Activated CD4-positive, alpha-beta memory T cell treated with anti-CD3 and anti-CD28 coated beads, Interleukin-2, amount 10 ng/mL, durations not matched to agents 7 days and 5 days (primary cell): ENCODE measurements around the gene RGMA. TPM values are rescaled to one million over a fixed set of nuclear protein-coding genes. Genes with fewer than 3 reads are reported as not detected.
A peak's percentile ranks its signal among the peaks of the same experiment; 100 is the strongest.
"Not testable (repeated sequence)": the region's sequence is repeated elsewhere in the genome, so short reads cannot be mapped to it uniquely, and the experiment has no call there.

Experiments
- CTCF ChIA-PET: fragments of 350-600 bp; sonication (Branson Sonifier 250); formaldehyde crosslinking; loops from one replicate; lab custom pipeline; 2021; ENCODE audit warnings: antibody characterized with exemption, inconsistent platforms; lab: Charles Lee
- POLR2A ChIA-PET: fragments of 350-600 bp; sonication (Branson Sonifier 250); formaldehyde crosslinking; loops from one replicate; lab custom pipeline; 2021; ENCODE audit warnings: antibody characterized with exemption; lab: Charles Lee
- DNase-seq: peaks from one replicate; pipeline ENCODE4 v3.0.0-alpha.2; 2020
- H3K27ac Mint-ChIP-seq: one replicate; pipeline ENCODE4 v1.8.0; 2021; ENCODE audit warnings: mild to moderate bottlenecking, mixed read lengths
- H3K27me3 Mint-ChIP-seq: one replicate; pipeline ENCODE4 v1.8.0; 2021; ENCODE audit warnings: mixed read lengths
- H3K36me3 Mint-ChIP-seq: one replicate; pipeline ENCODE4 v1.8.0; 2021; ENCODE audit warnings: low read depth, mixed read lengths
- H3K4me1 Mint-ChIP-seq: one replicate; pipeline ENCODE4 v1.8.0; 2021; ENCODE audit warnings: mixed read lengths
- H3K4me3 Mint-ChIP-seq: one replicate; pipeline ENCODE4 v1.8.0; 2021; ENCODE audit warnings: mild to moderate bottlenecking, mixed read lengths
- H3K9me3 Mint-ChIP-seq: one replicate; pipeline ENCODE4 v1.8.0; 2021; ENCODE audit warnings: mixed read lengths
- total RNA-seq, 2 experiments: library from RNA; stranded (reverse); gene quantifications; one replicate each; pipeline ENCODE4 v1.2.3, GENCODE V29; 2021

Gene RGMA
- total RNA-seq, 2 experiments from 2014 or later, result 0.18 to 0.23 TPM

DNA sequence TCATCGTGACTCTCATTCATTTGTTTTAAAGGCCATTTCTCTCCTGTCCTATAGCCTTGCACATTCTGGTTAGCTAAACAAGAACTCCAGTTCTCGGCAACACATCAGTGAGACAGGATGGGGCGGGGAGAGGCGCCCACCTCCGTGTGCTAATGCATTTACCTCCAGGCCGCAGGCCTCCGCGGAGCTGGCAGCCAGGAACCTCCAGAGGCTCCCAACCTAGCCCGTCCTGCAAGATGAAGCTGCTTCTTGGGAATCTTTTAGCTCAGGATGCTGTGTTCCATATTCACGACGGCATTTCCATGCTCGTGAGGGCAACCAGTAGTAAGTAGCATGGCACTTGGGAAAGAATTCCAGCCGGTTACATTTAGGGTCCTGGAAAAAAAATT, 47.9 kb downstream of the RGMA start:
- POLR2A ChIA-PET, result no interaction called here
- H3K9me3 Mint-ChIP-seq, result peaks cover 2% of the 10 kb centered on the region
- H3K27me3 Mint-ChIP-seq, result peaks cover 2% of the 10 kb centered on the region
- DNase-seq, result no peak
- H3K4me3 Mint-ChIP-seq, result no peak overlapping the region
- H3K4me1 Mint-ChIP-seq, result no peaks in the 10 kb centered on the region
- no peaks in the 10 kb centered on the region for H3K36me3 Mint-ChIP-seq
- CTCF ChIA-PET, result interaction anchor here (1.3 to 1.5 kb wide), 2 partner anchors 11 to 15 kb away, joined by 4 to 7 read pairs; no protein-coding TSS in a partner anchor
- no peak overlapping the region for H3K27ac Mint-ChIP-seq

DNA sequence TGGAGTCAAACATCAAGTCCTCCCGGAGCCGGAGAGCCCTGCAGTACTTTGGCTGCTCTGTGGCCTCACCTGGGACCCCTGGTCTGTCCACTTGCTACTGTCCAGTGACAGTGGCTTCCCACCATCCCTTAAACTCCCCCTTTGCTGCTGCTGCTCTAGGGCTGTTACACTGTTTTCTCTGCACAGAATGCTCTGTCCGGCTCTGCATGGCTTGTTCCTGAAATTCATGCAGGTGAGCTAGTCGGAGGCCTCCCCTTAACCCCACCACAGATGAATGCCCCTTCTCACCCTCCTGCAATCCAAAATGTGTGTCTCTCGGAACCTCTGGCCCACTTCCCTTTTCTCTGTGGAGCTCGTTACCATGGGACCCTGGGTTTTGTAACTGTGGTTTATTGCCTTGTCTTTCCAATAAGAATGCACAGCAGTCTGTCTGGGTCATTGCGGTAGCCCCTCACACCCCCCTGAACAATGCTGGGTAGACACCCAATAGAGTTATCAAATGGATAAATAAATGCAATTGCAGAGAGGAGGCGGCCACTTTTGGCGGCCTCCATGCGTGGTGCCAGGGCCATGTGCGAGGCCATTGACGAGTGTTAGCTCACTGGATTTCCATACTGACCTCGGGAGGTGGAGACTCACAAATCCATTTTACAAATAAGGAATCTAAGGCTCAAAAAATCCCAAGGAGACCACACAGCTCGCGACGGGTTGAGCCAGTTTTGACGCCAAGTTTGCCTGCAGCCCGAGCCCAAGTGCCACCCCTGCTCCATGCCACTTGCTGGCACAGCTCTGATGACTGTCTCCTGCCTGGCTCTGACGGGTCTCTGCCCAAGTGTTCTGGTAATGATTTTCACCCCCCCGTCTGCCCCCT, 48.5 kb downstream of the RGMA start:
- peaks cover 5% of the 10 kb centered on the region for H3K4me1 Mint-ChIP-seq
- ChIA-PET POLR2A (no interaction called here), CTCF (interaction anchor here (1.3 to 1.5 kb wide), 2 partner anchors 10 to 15 kb away, joined by 4 to 7 read pairs; no protein-coding TSS in a partner anchor)
- H3K27ac Mint-ChIP-seq, result no peak overlapping the region
- H3K27me3 Mint-ChIP-seq, result peaks cover 2% of the 10 kb centered on the region
- H3K9me3 Mint-ChIP-seq, result no peaks in the 10 kb centered on the region
- no peak overlapping the region for H3K4me3 Mint-ChIP-seq
- no peaks in the 10 kb centered on the region for H3K36me3 Mint-ChIP-seq
- DNase-seq, result no peak

DNA sequence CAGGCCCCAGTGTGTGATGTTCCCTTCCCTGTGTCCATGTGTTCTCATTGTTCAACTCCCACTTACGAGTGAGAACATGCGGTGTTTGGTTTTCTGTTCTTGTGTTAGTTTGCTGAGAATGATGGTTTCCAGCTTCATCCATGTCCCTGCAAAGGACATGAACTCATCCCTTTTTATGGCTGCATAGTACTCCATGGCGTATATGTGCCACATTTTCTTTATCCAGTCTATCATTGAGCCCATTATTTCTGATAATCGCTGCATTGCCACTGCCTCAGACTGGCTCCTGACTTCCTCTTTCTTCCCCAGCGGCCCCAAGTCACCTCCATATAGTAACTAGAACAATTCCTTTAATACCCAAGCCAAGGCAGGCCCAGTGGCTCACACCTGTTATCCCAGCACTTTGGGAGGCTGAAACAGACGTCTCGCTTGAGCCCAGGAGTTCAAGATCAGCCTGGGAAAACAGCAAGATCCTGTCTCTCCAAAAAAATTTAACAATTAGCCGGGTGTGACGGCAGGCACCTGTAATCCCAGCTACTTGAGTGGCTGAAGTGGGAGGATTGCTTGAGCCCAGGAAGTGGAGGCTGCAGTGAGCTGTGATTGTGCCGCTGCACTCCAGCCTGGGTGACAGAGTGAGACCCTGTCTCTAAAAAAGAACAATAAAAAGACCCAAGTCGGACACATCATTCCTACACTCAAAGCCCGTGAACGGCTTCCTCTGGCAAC, 49.3 kb downstream of the RGMA start:
- H3K4me1 Mint-ChIP-seq, DNase-seq, H3K27ac Mint-ChIP-seq, H3K36me3 Mint-ChIP-seq, POLR2A ChIA-PET, H3K27me3 Mint-ChIP-seq, H3K9me3 Mint-ChIP-seq, H3K4me3 Mint-ChIP-seq: not testable (repeated sequence)
- CTCF ChIA-PET, result interaction anchor here (1.2 to 1.5 kb wide), 3 partner anchors 9 to 14 kb away, joined by 3 to 7 read pairs (median 4); no protein-coding TSS in a partner anchor

DNA sequence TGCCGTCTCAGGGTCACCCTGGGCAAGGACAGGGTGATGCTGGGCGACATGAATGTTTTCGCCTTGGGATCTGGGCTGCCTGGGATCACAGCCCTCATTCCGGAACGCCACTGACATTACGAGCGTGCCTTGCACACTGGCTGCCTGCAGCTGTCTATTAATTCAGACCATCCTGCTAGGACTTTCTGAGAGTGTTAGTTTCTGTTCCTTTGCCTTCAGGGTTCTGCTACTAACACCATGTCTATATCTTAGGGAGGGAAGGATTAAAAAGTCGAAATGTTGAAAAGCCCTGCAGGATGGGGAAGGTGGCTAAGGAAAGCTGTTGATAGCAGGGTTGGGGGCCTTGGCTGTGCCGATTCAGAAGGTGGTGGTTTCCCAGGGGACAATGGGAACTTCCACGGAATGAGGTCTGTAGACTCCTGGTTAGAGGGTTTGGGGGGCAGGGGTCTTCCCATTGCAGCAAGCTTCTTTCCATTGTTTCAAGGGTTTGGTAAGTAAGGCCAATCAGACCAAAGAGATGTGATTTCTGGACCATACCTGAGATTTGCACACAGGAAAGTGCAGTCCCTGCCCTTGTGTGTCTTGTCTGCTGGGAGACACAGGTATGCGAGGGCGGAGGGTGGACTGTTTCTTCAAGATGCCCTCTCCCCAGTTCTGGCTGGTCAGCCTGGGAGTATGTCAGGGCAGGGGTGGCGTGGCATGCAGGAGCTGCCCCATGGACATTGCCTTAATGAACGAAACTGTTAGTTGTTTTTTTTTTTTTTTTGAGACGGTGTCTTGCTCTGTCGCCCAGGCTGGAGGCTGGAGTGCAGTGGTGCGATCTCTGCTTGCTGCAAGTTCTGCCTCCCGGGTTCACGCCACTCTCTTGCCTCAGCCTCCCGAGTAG, 50.9 kb downstream of the RGMA start:
- H3K36me3 Mint-ChIP-seq, result no peaks in the 10 kb centered on the region
- POLR2A ChIA-PET, result no interaction called here

DNA sequence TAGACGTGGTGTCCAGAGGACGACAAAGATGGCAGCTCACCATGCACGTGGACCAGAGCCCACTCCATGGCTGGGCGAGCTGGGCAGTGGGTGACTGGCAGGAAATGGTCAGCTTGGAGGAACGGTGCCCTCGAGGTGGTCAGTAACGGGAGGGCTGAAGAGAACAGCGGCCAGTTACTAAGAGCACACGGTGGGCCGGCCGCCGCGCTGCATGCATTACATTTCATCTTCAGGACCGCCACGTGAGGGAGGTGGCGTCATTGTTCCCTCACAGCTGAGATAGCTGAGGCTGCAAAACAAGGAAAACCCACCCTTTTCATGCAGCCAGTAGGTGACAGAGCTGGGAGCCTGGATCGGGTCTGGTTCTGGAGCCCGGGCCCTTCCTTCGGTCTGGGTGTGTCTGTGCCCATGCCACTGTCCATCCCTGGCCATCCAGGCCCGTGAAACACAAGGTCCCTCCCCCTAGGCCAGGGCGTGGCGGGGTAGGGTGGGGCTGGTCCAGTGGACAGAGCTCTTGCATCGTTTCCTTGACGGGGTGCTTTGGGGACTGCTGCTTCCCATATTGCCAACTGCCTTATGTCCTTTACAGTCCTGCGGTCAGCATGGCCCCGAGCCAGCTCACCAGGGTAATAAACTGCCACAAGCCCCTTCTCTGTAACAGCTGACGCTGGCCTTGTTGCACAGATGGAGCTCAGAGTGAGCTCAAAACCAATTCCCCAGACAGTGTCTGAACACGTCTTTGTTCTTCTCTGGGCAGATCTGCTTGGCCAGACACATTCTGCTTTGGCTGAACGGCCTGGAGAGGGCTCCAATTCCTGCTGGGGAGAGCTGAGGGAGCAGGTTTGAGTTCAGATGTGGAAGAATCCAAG, 51.8 kb downstream of the RGMA start:
- no peak for DNase-seq
- Mint-ChIP-seq H3K4me1 (peaks cover 5% of the 10 kb centered on the region), H3K9me3 (no peaks in the 10 kb centered on the region), H3K27ac (no peak overlapping the region), H3K36me3 (no peaks in the 10 kb centered on the region), H3K27me3 (peaks cover 2% of the 10 kb centered on the region), H3K4me3 (no peak overlapping the region)
- ChIA-PET CTCF (interaction anchor here (0.6 to 3.3 kb wide), 5 partner anchors 9 to 1343 kb away, joined by 3 to 15 read pairs (median 5); no protein-coding TSS in a partner anchor), POLR2A (no interaction called here)

More for the DNA sequence above, 50.9 kb downstream of the RGMA start:
- Mint-ChIP-seq H3K27me3 (peaks cover 2% of the 10 kb centered on the region), H3K4me1 (peaks cover 5% of the 10 kb centered on the region), H3K27ac (no peak overlapping the region), H3K9me3 (no peaks in the 10 kb centered on the region), H3K4me3 (no peak overlapping the region)
- CTCF ChIA-PET, result interaction anchor here (1.2 to 1.7 kb wide), 3 partner anchors 8 to 1082 kb away, joined by 3 to 5 read pairs (median 3); no protein-coding TSS in a partner anchor
- no peak for DNase-seq

DNA sequence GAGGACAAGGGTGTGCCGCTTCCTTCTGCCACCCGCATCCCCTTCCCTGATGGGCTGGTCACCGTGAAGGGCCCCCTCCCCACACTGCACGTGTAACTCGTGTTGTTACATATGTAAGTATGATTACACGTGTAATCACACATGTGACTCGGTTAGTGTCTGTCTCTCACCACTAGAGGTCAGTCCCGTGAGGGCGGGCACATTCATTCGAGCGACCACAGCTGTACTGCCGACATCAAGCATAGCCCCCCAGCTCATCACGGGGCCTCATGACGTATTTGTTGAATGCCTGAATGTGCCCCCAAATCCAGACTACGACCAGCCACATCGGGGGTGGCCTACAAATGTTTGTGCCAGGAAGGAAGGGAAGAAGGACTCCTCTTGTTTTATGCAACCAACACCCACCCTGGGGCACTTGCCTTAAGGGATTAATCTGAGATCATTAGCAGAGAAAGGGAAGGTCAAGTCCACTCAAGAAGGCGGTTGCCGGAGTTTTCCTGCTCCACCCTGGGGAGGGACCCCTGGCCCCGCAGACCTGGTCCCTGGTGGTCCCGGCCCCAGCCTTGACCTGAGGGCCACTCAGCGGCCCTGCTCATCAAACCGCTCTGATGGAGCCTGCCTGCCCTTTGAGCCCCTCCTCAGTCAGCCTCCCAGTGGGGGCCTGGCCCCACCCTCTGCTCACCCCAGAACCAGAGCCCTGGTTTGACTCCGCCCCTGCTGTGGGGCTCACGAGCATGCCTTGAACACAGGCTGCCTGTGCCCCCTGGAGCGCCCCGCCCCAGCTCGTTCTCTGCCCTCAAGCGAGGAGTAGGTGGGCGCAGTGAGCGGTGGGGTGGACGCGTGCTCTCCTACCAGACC, 52.8 kb downstream of the RGMA start:
- Mint-ChIP-seq H3K4me3 (no peak overlapping the region), H3K9me3 (no peaks in the 10 kb centered on the region), H3K27me3 (peaks cover 2% of the 10 kb centered on the region), H3K36me3 (no peaks in the 10 kb centered on the region), H3K4me1 (peaks cover 5% of the 10 kb centered on the region), H3K27ac (no peak overlapping the region)
- DNase-seq, result peak; percentile 44
- ChIA-PET POLR2A (interaction anchor here (1.2 kb wide), 1 partner anchor 11 kb away, joined by 3 read pairs; no protein-coding TSS in a partner anchor), CTCF (interaction anchor here (0.6 to 3.3 kb wide), 11 partner anchors 8 to 1084 kb away, joined by 3 to 15 read pairs (median 4); no protein-coding TSS in a partner anchor)

DNA sequence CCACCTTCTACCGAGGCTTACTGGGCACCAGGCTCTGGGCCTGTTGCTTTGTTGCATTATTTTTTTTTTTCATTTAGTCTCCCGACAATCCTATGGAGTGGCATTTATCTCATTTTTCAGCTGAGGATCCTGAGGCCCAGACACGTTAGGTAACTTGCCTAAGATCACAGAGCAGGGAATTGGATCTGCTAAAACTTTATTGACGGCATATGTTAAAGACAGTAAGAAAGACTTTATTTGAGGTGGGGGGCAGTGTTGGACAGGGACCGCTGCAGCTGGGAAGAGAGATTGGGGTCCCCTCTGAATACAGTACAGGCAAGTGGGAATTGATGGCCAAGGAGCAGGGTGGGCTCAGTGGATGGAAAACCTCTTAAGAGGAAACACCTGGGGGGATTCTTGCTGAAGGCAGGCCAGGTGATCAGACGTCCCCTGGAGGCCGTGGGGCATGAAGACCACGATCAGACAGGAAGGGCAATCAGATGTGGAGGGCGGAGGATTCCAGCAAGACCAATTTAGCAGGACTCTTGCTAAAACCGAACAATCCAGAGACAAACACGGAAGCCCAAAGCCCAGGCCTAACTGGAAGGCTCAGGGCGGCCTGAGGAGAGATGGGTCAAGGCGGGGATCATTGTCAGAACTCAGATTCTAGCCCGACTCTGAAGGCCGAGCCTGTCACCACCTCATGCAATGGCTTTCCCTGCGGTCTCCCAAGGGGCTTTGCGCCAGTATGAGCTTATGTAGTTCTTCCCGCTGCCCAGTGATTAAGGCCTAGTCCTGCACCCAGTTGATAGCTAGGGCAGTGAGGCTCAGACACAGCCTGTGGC, 53.7 kb downstream of the RGMA start:
- H3K4me3 Mint-ChIP-seq, result no peak overlapping the region
- ChIA-PET POLR2A (interaction anchor here (1.2 kb wide), 1 partner anchor 10 kb away, joined by 3 read pairs; no protein-coding TSS in a partner anchor), CTCF (interaction anchor here (0.6 to 3.3 kb wide), 9 partner anchors 10 to 1084 kb away, joined by 3 to 15 read pairs (median 4); no protein-coding TSS in a partner anchor)
- H3K27ac Mint-ChIP-seq, result no peak overlapping the region
- DNase-seq, result no peak
- peaks cover under 1% of the 10 kb centered on the region for H3K27me3 Mint-ChIP-seq
- H3K4me1 Mint-ChIP-seq, result peaks cover 9% of the 10 kb centered on the region
- H3K36me3 Mint-ChIP-seq, result no peaks in the 10 kb centered on the region
- no peaks in the 10 kb centered on the region for H3K9me3 Mint-ChIP-seq

DNA sequence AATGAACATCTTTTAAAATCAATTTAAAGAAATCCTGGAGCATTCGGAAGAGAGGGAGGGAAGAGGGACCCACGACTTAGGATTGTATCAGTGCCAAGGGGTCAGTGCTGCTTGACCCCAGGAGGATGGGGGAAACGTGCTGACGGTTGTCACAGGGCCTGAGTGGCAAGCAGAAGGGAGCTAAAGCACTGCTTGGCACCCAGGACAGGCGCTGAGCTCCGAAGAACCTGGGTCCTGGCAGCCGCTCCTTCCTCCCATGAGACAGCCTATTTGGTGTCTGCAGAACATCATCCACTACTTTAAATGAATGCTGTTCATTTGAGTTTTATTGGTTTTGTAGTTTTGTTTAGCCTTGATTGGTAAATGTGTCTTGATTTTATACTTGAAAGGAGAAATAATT, 54.5 kb downstream of the RGMA start:
- H3K4me1 Mint-ChIP-seq, result peaks cover 11% of the 10 kb centered on the region
- ChIA-PET POLR2A (no interaction called here), CTCF (interaction anchor here (2.7 to 3.3 kb wide), 2 partner anchors 238 to 1085 kb away, joined by 12 to 15 read pairs; no protein-coding TSS in a partner anchor)
- H3K27ac Mint-ChIP-seq, result no peak overlapping the region
- H3K9me3 Mint-ChIP-seq, result no peaks in the 10 kb centered on the region
- H3K36me3 Mint-ChIP-seq, result no peaks in the 10 kb centered on the region
- H3K4me3 Mint-ChIP-seq, result no peak overlapping the region
- DNase-seq, result no peak
- no peaks in the 10 kb centered on the region for H3K27me3 Mint-ChIP-seq

DNA sequence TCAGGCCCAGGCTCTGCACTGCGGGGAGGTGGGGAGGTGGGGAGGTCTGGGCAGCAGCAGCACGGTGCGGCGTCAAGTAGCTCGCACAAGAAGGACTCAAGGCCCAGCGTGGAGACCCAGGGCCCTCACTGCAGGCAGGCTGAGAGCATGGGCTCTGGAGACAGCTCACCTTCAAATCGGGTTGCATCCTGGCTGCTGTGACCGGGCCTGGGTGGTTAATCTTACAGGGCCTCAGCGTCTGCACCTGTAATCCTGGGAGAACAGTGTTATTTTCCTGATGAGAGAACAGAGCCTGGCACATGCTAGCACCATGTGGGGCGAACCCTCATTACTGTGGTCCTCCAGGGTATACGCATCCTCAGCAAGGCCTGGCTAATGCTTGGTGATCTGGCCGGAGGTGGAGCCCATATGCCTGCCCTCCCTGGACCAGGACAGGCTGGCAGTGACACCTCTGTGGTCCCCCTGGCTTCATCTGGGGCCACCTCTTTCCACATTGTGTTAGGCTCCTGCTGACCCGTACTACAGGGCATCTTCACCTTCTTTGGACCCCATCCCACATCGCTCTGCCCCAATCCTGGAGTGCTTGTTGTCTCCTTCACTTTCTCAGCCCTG, 55.5 kb downstream of the RGMA start:
- POLR2A ChIA-PET, result no interaction called here
- Mint-ChIP-seq H3K4me1 (peaks cover 13% of the 10 kb centered on the region), H3K27ac (no peak overlapping the region), H3K4me3 (no peak overlapping the region), H3K36me3 (no peaks in the 10 kb centered on the region), H3K9me3 (no peaks in the 10 kb centered on the region), H3K27me3 (no peaks in the 10 kb centered on the region)
- no peak for DNase-seq
- CTCF ChIA-PET, result interaction anchor here (0.7 to 2.7 kb wide), 3 partner anchors 112 to 237 kb away, joined by 3 to 12 read pairs (median 4); no protein-coding TSS in a partner anchor
